Prostate gland (tissue), 2 donors: Measurements from ENCODE around the gene POLR3GL. TPM values are rescaled to one million over a fixed set of nuclear protein-coding genes. Genes with fewer than 3 reads are reported as not detected.

Experiments
- DNase-seq: peaks from one replicate; pipeline ENCODE4 v3.0.0-alpha.2; 2019; ENCODE audit warnings: low spot score
- H3K27ac ChIP-seq, 2 donors: fragments of 200-600 bp; sonication (generic); 2 replicates each; pipeline ENCODE4 v1.5.1; 2017 to 2019
- H3K27me3 ChIP-seq: fragments of 200-600 bp; sonication (generic); replicated peaks from 2 replicates; pipeline ENCODE4 v1.5.1; 2019; ENCODE audit not compliant: insufficient read depth
- H3K36me3 ChIP-seq, 2 donors: fragments of 200-600 bp; sonication (generic); 1 replicate in 1 of 2; 2 replicates in 1 of 2; pipeline versions ENCODE4 v1.5.1 to v1.8.1; 2017 to 2019
- H3K4me1 ChIP-seq: fragments of 200-600 bp; sonication (generic); replicated peaks from 2 replicates; pipeline ENCODE4 v1.5.1; 2019
- H3K4me3 ChIP-seq, 2 donors: fragments of 200-600 bp; sonication (generic); 2 replicates each; pipeline ENCODE4 v1.5.1; 2017 to 2019
- H3K9me3 ChIP-seq: fragments of 200-600 bp; sonication (generic); 2 replicates; pipeline ENCODE4 v1.5.1; 2017
- CTCF ChIP-seq, 4 experiments: fragments of 200-600 bp in 2 of 4; fragments of 450-650 bp in 2 of 4; sonication (generic) in 2 of 4; IDR thresholded peaks; 1 replicate in 3 of 4; 2 replicates in 1 of 4; pipeline ENCODE4 v1.5.1; 2016 to 2019; ENCODE audit warnings: antibody characterized with exemption in 4 of 4, mild to moderate bottlenecking in 2 of 4, moderate library complexity in 2 of 4
- POLR2A ChIP-seq: fragments of 450-650 bp; IDR thresholded peaks from one replicate; pipeline ENCODE4 v1.6.1; 2016; ENCODE audit warnings: antibody characterized with exemption, mild to moderate bottlenecking
- POLR2AphosphoS5 ChIP-seq: sonication (generic); formaldehyde crosslinking; IDR thresholded peaks from one replicate; pipeline ENCODE4 v1.6.1; 2017; ENCODE audit warnings: antibody characterized with exemption
- WGBS: methylation state at CpG from one replicate; pipeline ENCODE4 v1.1.5; 2018; 5-methylcytosine and 5-hydroxymethylcytosine counted together
- intact Hi-C: fragments of 100-400 bp; cut with DNase I; formaldehyde crosslinking; loops from one replicate; pipeline ENCODE4 v1.14.2; 2022
- total RNA-seq, 2 donors: library from RNA; depleted of rRNA; stranded (reverse); fragments of >200 nt; gene quantifications; one replicate each; pipeline ENCODE4 v1.1.0, GENCODE V29; 2016

POLR3GL gene
- total RNA-seq, 2 donors from 2014 or later = 20.3 to 23.2 TPM

- no peak for DNase-seq
- Histone ChIP-seq H3K36me3 (no peaks in the 10 kb centered on the region), H3K9me3 (no peaks in the 10 kb centered on the region), H3K27ac (peak overlapping the region; percentile 84), H3K4me3 (peak overlapping the region; percentile 47 to 52), H3K27me3 (no peaks in the 10 kb centered on the region), H3K4me1 (peaks cover 2% of the 10 kb centered on the region)
- WGBS = 6% methylated on average over 12 of the region's 12 CpGs
- intact Hi-C loops = loop anchor here (5.0 kb wide), 2 partner anchors 43 to 77 kb away; partner anchors contain the start of gene PEX11B
- TF ChIP-seq CTCF (IDR thresholded peaks at IDR 0.05) (no peak), POLR2AphosphoS5 (no peak), POLR2A (no peak)
These were observed 4.5 kb upstream of the POLR3GL start for GRCh38 chr1:145959957-145960467.

GRCh38 chr1:145960468-145961108, 3.9 kb upstream of the POLR3GL start:
- Histone ChIP-seq H3K4me3 (peak overlapping the region; percentile 47 to 52), H3K27ac (peak overlapping the region; percentile 84), H3K27me3 (no peaks in the 10 kb centered on the region), H3K9me3 (no peaks in the 10 kb centered on the region), H3K4me1 (peaks cover 4% of the 10 kb centered on the region), H3K36me3 (no peaks in the 10 kb centered on the region)
- DNase-seq = peak; percentile 63
- intact Hi-C loops = loop anchor here (5.0 kb wide), 2 partner anchors 43 to 77 kb away; partner anchors contain the start of gene PEX11B
- TF ChIP-seq POLR2AphosphoS5 (peak; percentile 70), CTCF (IDR thresholded peaks at IDR 0.05) (peak in 2 of 4 experiments; percentile 13 to 22), POLR2A (peak; percentile 46)
- 3% methylated on average over 42 of the region's 44 CpGs for WGBS

- TF ChIP-seq POLR2AphosphoS5 = no peak
- TF ChIP-seq CTCF (IDR thresholded peaks at IDR 0.05) = no peak
- TF ChIP-seq POLR2A = no peak
- WGBS = 2% methylated on average over 18 of the region's 22 CpGs
- peak overlapping the region; percentile 84 for H3K27ac ChIP-seq
- H3K4me3 ChIP-seq = peak overlapping the region; percentile 47 to 52
- H3K4me1 ChIP-seq = peaks cover 5% of the 10 kb centered on the region
- intact Hi-C loops = loop anchor here (5.0 kb wide), 2 partner anchors 44 to 76 kb away; partner anchors contain the start of gene PEX11B
- no peaks in the 10 kb centered on the region for H3K36me3 ChIP-seq
- DNase-seq = no peak
- H3K9me3 ChIP-seq = no peaks in the 10 kb centered on the region
- no peaks in the 10 kb centered on the region for H3K27me3 ChIP-seq
These were observed 3.4 kb upstream of the POLR3GL start for GRCh38 chr1:145961109-145961424.

GRCh38 chr1:145961425-145962156, 2.9 kb upstream of the POLR3GL start:
- intact Hi-C loops = loop anchor here (5.0 kb wide), 2 partner anchors 44 to 76 kb away; partner anchors contain the start of gene PEX11B
- TF ChIP-seq CTCF (IDR thresholded peaks at IDR 0.05) (no peak), POLR2AphosphoS5 (peak; percentile 11), POLR2A (no peak)
- peaks cover 5% of the 10 kb centered on the region for H3K4me1 ChIP-seq
- peak overlapping the region; percentile 47 to 52 for H3K4me3 ChIP-seq
- no peak for DNase-seq
- 2% methylated on average over 39 of the region's 57 CpGs for WGBS
- H3K27me3 ChIP-seq = no peaks in the 10 kb centered on the region
- H3K9me3 ChIP-seq = no peaks in the 10 kb centered on the region
- peak overlapping the region; percentile 84 for H3K27ac ChIP-seq
- no peaks in the 10 kb centered on the region for H3K36me3 ChIP-seq
